HEK293T (cell line): ENCODE results near the gene AMOT.

Experiments
- ARNT ChIP-seq: fragments of 450-650 bp; IDR thresholded peaks from 2 replicates; pipeline ENCODE4 v1.6.1; 2017; ENCODE audit warnings: mild to moderate bottlenecking
- BHLHE40 ChIP-seq: fragments of 450-650 bp; IDR thresholded peaks from 2 replicates; pipeline ENCODE4 v1.6.1; 2016; ENCODE audit warnings: mild to moderate bottlenecking, moderate library complexity, borderline replicate concordance
- CTBP1 ChIP-seq: fragments of 450-650 bp; IDR thresholded peaks from 2 replicates; pipeline ENCODE4 v1.6.1; 2016; ENCODE audit warnings: borderline replicate concordance
- ELF4 ChIP-seq: fragments of 450-650 bp; IDR thresholded peaks from 2 replicates; pipeline ENCODE4 v1.6.1; 2017; ENCODE audit warnings: antibody characterized with exemption
- FOXA1 ChIP-seq: fragments of 450-650 bp; IDR thresholded peaks from 2 replicates; pipeline ENCODE4 v1.6.1; 2016; ENCODE audit warnings: mild to moderate bottlenecking
- FOXM1 ChIP-seq: fragments of 450-650 bp; IDR thresholded peaks from 2 replicates; pipeline ENCODE4 v1.6.1; 2017; ENCODE audit warnings: mild to moderate bottlenecking, borderline replicate concordance
- NFRKB ChIP-seq: fragments of 450-650 bp; IDR thresholded peaks from 2 replicates; pipeline ENCODE4 v1.6.1; 2016; ENCODE audit warnings: mild to moderate bottlenecking, moderate library complexity
- SP1 ChIP-seq: fragments of 450-650 bp; IDR thresholded peaks from 2 replicates; pipeline ENCODE4 v1.6.1; 2017
- TARDBP ChIP-seq: fragments of 450-650 bp; IDR thresholded peaks from 2 replicates; pipeline ENCODE4 v1.6.1; 2016
- ZNF384 ChIP-seq: fragments of 450-650 bp; IDR thresholded peaks from 2 replicates; pipeline ENCODE4 v1.6.1; 2016

DNA sequence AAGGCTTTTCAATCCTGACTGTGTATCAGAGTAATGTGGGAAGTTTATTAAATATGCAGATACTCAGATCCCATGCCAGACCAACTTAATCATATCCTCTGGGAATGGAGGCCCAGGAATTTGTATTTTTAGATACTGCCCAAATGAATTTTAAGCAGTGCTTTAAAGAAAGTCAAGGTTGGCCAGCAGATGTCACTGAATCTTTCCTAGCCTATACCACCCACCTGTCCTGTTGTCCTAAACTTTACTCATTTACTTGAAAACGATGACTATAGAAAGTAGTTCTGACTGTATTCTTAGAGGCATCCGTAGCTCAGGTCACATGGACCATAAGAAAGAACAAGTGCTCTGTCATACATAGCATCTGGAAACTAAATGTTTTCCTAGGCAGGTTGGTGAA, 79.9 kb downstream of the AMOT start:
- TF ChIP-seq ZNF384 (no peak), BHLHE40 (no peak), TARDBP (no peak), SP1 (no peak), CTBP1 (no peak), ARNT (no peak), ELF4 (no peak), FOXA1 (no peak), FOXM1 (no peak), NFRKB (no peak)
